A549 (cell line): ENCODE data around the gene PRTFDC1. TPM values are rescaled to one million over a fixed set of nuclear protein-coding genes. Genes with fewer than 3 reads are reported as not detected.
"Not testable (repeated sequence)": the region's sequence is repeated elsewhere in the genome, so short reads cannot be mapped to it uniquely, and the experiment has no call there.

Source experiments
- ATAC-seq, 2 experiments: fragments of 200-7000 bp in 1 of 2; fragments of >200 bp in 1 of 2; cut with Nextera tagmentation in 1 of 2; cut with Tn5 transposase in 1 of 2; 3 replicates each; pipeline versions ENCODE4 v1.8.0 to v1.9.1; 2018 to 2020; ENCODE audit warnings: mild to moderate bottlenecking in 1 of 2, moderate library complexity in 1 of 2
- CTCF ChIA-PET: fragments of 300-600 bp; sonication (Branson Sonifier 250); formaldehyde crosslinking; extraction: SDS; loops from one replicate; lab custom pipeline; 2021; ENCODE audit warnings: antibody characterized with exemption, inconsistent platforms; lab: Yijun Ruan, JAX
- POLR2A ChIA-PET: fragments of 350-600 bp; formaldehyde crosslinking; extraction: SDS; loops from one replicate; lab custom pipeline; 2021; ENCODE audit warnings: antibody characterized with exemption, inconsistent platforms; lab: Yijun Ruan, JAX
- DNase-seq, 2 experiments: peaks; one replicate each; pipeline versions ENCODE4 v3.0.0 to v3.0.0-alpha.2; 2011 to 2016; ENCODE audit warnings: low read depth in 1 of 2, low spot score in 1 of 2
- FAIRE-seq: peaks from 2 replicates; lab custom pipeline; 2011; peaks lifted over from hg19 to GRCh38; lab: Jason Lieb, UNC
- H3K27ac ChIP-seq, 2 experiments: fragments of >200 bp; sonication (Bioruptor Twin); formaldehyde crosslinking; 3 replicates each; pipeline ENCODE4 v1.5.1; 2016 to 2017
- H3K4me1 ChIP-seq: fragments of >200 bp; sonication (Bioruptor Twin); formaldehyde crosslinking; 3 replicates; pipeline ENCODE4 v1.6.1; 2016
- H3K4me2 ChIP-seq: fragments of >200 bp; sonication (Bioruptor Twin); formaldehyde crosslinking; 3 replicates; pipeline ENCODE4 v1.6.1; 2016
- H3K4me3 ChIP-seq: fragments of >200 bp; sonication (Bioruptor Twin); formaldehyde crosslinking; 3 replicates; pipeline ENCODE4 v1.5.1; 2016
- H3K9me3 ChIP-seq: fragments of >200 bp; sonication (Bioruptor Twin); formaldehyde crosslinking; 3 replicates; pipeline ENCODE4 v1.6.1; 2016
- ATOH8 ChIP-seq: fragments of 250-450 bp; sonication (Bioruptor Pico); IDR thresholded peaks from 2 replicates; pipeline ENCODE4 v1.5.0; 2020; ENCODE audit warnings: low read depth, mild to moderate bottlenecking, moderate library complexity
- CEBPB ChIP-seq, 2 experiments: fragments of >200 bp in 1 of 2; sonication (Bioruptor Twin) in 1 of 2; formaldehyde crosslinking in 1 of 2; IDR thresholded peaks; 2 replicates each; pipeline ENCODE4 v1.6.1; 2012 to 2016
- CHD4 ChIP-seq: fragments of 200-600 bp; sonication (generic); IDR thresholded peaks from 2 replicates; pipeline ENCODE4 v1.6.1; 2016; ENCODE audit warnings: antibody characterized with exemption, mild to moderate bottlenecking, borderline replicate concordance
- CTCF ChIP-seq: fragments of >200 bp; sonication (Bioruptor Twin); formaldehyde crosslinking; IDR thresholded peaks from 3 replicates; pipeline ENCODE4 v1.5.1; 2016
- FOSL2 ChIP-seq, 2 experiments: fragments of 450-650 bp in 1 of 2; fragments of >200 bp in 1 of 2; sonication (Bioruptor Twin) in 1 of 2; formaldehyde crosslinking; IDR thresholded peaks; 2 replicates each; pipeline versions ENCODE4 v1.5.0 to v1.6.1; 2016 to 2020; ENCODE audit warnings: mild to moderate bottlenecking in 1 of 2, moderate library complexity in 1 of 2
- KDM1A ChIP-seq: fragments of 200-600 bp; sonication (generic); IDR thresholded peaks from 2 replicates; pipeline ENCODE4 v1.6.1; 2016; ENCODE audit warnings: low read depth, mild to moderate bottlenecking
- KDM5A ChIP-seq: fragments of 200-600 bp; sonication (generic); IDR thresholded peaks from 2 replicates; pipeline ENCODE4 v1.6.1; 2016; ENCODE audit warnings: antibody characterized with exemption, mild to moderate bottlenecking
- MAZ ChIP-seq: fragments of 150-350 bp; IDR thresholded peaks from 2 replicates; pipeline ENCODE4 v1.6.1; 2014; ENCODE audit warnings: antibody characterized with exemption, low read depth, low read length, borderline replicate concordance
- NPAS2 ChIP-seq: fragments of 250-450 bp; sonication (Bioruptor Pico); IDR thresholded peaks from 2 replicates; pipeline ENCODE4 v1.8.0; 2022; ENCODE audit warnings: mild to moderate bottlenecking, moderate library complexity, borderline replicate concordance
- PHF8 ChIP-seq: fragments of 200-600 bp; sonication (generic); IDR thresholded peaks from 2 replicates; pipeline ENCODE4 v1.6.1; 2016; ENCODE audit warnings: low read depth, mild to moderate bottlenecking, antibody characterized with exemption, moderate library complexity, borderline replicate concordance
- POLR2A ChIP-seq: IDR thresholded peaks from 2 replicates; pipeline ENCODE4 v1.6.1; 2012; ENCODE audit warnings: mild to moderate bottlenecking, low read length
- POLR2AphosphoS2 ChIP-seq: conservative IDR thresholded peaks from 2 replicates; pipeline ENCODE4 v1.6.1; 2012; ENCODE audit warnings: low read length, improper control_type of control experiment, inconsistent platforms
- RAD21 ChIP-seq, 2 experiments: fragments of >200 bp in 1 of 2; sonication (Bioruptor Twin) in 1 of 2; formaldehyde crosslinking in 1 of 2; IDR thresholded peaks in 1 of 2; conservative IDR thresholded peaks in 1 of 2; 2 replicates in 1 of 2; 3 replicates in 1 of 2; pipeline ENCODE4 v1.6.1; 2012 to 2018; ENCODE audit warnings: inconsistent platforms in 1 of 2
- REST ChIP-seq: fragments of 200-600 bp; sonication (generic); IDR thresholded peaks from 2 replicates; pipeline ENCODE4 v1.6.1; 2016; ENCODE audit warnings: antibody characterized with exemption, mild to moderate bottlenecking, moderate library complexity
- SMC3 ChIP-seq: fragments of >200 bp; sonication (Bioruptor Twin); formaldehyde crosslinking; IDR thresholded peaks from 3 replicates; pipeline ENCODE4 v1.6.1; 2018; ENCODE audit warnings: inconsistent platforms
- SREBF2 ChIP-seq: fragments of 450-650 bp; IDR thresholded peaks from 2 replicates; pipeline ENCODE4 v1.6.1; 2014; ENCODE audit warnings: mild to moderate bottlenecking, moderate library complexity
- TP53 ChIP-seq: fragments of 250-450 bp; sonication (Bioruptor Pico); IDR thresholded peaks from 2 replicates; pipeline ENCODE4 v1.5.0; 2021; ENCODE audit warnings: mild to moderate bottlenecking, moderate library complexity
- USF2 ChIP-seq: fragments of 450-650 bp; IDR thresholded peaks from 2 replicates; pipeline ENCODE4 v1.6.1; 2014; ENCODE audit warnings: antibody characterized with exemption
- ZC3H11A ChIP-seq: fragments of 450-650 bp; IDR thresholded peaks from 2 replicates; pipeline ENCODE4 v1.6.1; 2014; ENCODE audit warnings: antibody characterized with exemption, mild to moderate bottlenecking
- WGBS: methylation state at CpG from one replicate; pipeline ENCODE4 v1.1.6; 2017; ENCODE audit errors: missing lambda C conversion rate; 5-methylcytosine and 5-hydroxymethylcytosine counted together
- polyA plus RNA-seq, 4 experiments: library from polyadenylated mRNA; depleted of rRNA in 3 of 4; stranded (reverse); fragments of >200 nt; fragmentation: RNase III in 1 of 4; extraction: RNeasy Plus Mini Kit Qiagen cat#74134 plus additional on column Dnase treatment in 1 of 4; gene quantifications; 2 replicates in 3 of 4; 3 replicates in 1 of 4; pipeline ENCODE4 v1.2.3, GENCODE V29; 2011 to 2017

PRTFDC1 gene
- polyA plus RNA-seq, 2 of the 4 experiments (the other 2 are of a cell fraction): 35.6 to 39.2 TPM

- H3K4me3 ChIP-seq: no peak overlapping the region
- H3K27ac ChIP-seq: no peak overlapping the region
- DNase-seq (no peak), ATAC-seq (no peak), FAIRE-seq (no peak)
- H3K9me3 ChIP-seq: no peaks in the 10 kb centered on the region
- H3K4me1 ChIP-seq: 0 out of 3 replicates have a peak, but pooled peaks cover 3% of the 10 kb centered on the region
- POLR2A ChIA-PET: no interaction called here
- no peak for TF ChIP-seq CEBPB (IDR thresholded peaks at IDR 0.05)
- no peak for TF ChIP-seq MAZ
- no peak for TF ChIP-seq FOSL2 (IDR thresholded peaks at IDR 0.05)
- no peak for TF ChIP-seq FOSL2 (CRISPR knock-in tag; IDR thresholded peaks at IDR 0.05)
- no peak for TF ChIP-seq POLR2AphosphoS2
- TF ChIP-seq SMC3: no peak
- TF ChIP-seq ZC3H11A: no peak
- no peak for TF ChIP-seq KDM1A
- no peak for TF ChIP-seq KDM5A
- TF ChIP-seq TP53: no peak
- TF ChIP-seq CTCF: no peak
- no peak for TF ChIP-seq SREBF2
- H3K4me2 ChIP-seq: no peak overlapping the region
- CTCF ChIA-PET: interaction anchor here (0.9 to 2.6 kb wide), 8 partner anchors 11 to 797 kb away, joined by 3 to 8 read pairs (median 4); no protein-coding TSS in a partner anchor
- 73% methylated on average over 2 of the region's 2 CpGs for WGBS
These were observed 17.5 kb upstream of the PRTFDC1 start for GRCh38 chr10:24969841-24970281.

GRCh38 chr10:24968951-24969350 lies 16.5 kb upstream of the PRTFDC1 start:
- DNase-seq, H3K4me2 ChIP-seq, ATAC-seq, H3K9me3 ChIP-seq, H3K27ac ChIP-seq, H3K4me3 ChIP-seq, H3K4me1 ChIP-seq, POLR2A ChIA-PET, FAIRE-seq: not testable (repeated sequence)
- CTCF ChIA-PET: interaction anchor here (0.9 to 2.6 kb wide), 5 partner anchors 21 to 796 kb away, joined by 3 to 8 read pairs (median 3); no protein-coding TSS in a partner anchor
- 88% methylated on average over 11 of the region's 11 CpGs for WGBS

- Histone ChIP-seq H3K27ac (no peak overlapping the region), H3K4me1 (peaks cover 7% of the 10 kb centered on the region), H3K4me2 (no peak overlapping the region), H3K9me3 (no peaks in the 10 kb centered on the region), H3K4me3 (no peak overlapping the region)
- ChIA-PET CTCF (interaction anchor here (2.5 kb wide), 1 partner anchor 325 kb away, joined by 8 read pairs; no protein-coding TSS in a partner anchor), POLR2A (no interaction called here)
- 89% methylated on average over 7 of the region's 7 CpGs for WGBS
- DNase-seq (no peak), ATAC-seq (no peak), FAIRE-seq (no peak)
- TF ChIP-seq NPAS2 (CRISPR knock-in tag) (no peak), FOSL2 (IDR thresholded peaks at IDR 0.05) (no peak), FOSL2 (CRISPR knock-in tag; IDR thresholded peaks at IDR 0.05) (no peak), TP53 (no peak), POLR2A (no peak), CHD4 (no peak), RAD21 (conservative IDR thresholded peaks at IDR 0.05 in 1 of 2, IDR thresholded peaks at IDR 0.05 in 1 of 2) (no peak), PHF8 (no peak), POLR2AphosphoS2 (no peak)
These were observed 15.9 kb upstream of the PRTFDC1 start for GRCh38 chr10:24968349-24968748.

GRCh38 chr10:24966962-24967481 lies 14.6 kb upstream of the PRTFDC1 start:
- Histone ChIP-seq H3K4me3 (no peak overlapping the region), H3K4me1 (peaks cover 20% of the 10 kb centered on the region), H3K4me2 (no peak overlapping the region), H3K27ac (no peak overlapping the region), H3K9me3 (no peaks in the 10 kb centered on the region)
- 67% methylated on average over 5 of the region's 5 CpGs for WGBS
- ATAC-seq (no peak), DNase-seq (no peak), FAIRE-seq (no peak)
- ChIA-PET POLR2A (no interaction called here), CTCF (interaction anchor here (0.7 to 1.3 kb wide), 2 partner anchors 14 to 324 kb away, joined by 3 read pairs; no protein-coding TSS in a partner anchor)
- TF ChIP-seq PHF8 (no peak), REST (no peak), USF2 (no peak), ATOH8 (CRISPR knock-in tag) (no peak), CTCF (no peak)
